Mammary microvascular endothelial cell (primary cell): ENCODE measurements around the gene FUT9. TPM values are rescaled to one million over a fixed set of nuclear protein-coding genes. Genes with fewer than 3 reads are reported as not detected.

ENCODE experiments used
- total RNA-seq: library from RNA; depleted of rRNA; stranded (reverse); fragments of >200 nt; gene quantifications from 2 replicates; pipeline ENCODE4 v1.2.3, GENCODE V29; 2015

The FUT9 gene
- total RNA-seq, result not detected in 2 replicates

GRCh38 chr6:96015518-96016333 lies at the start of gene FUT9:
Gene FUT9, plus strand, starts transcription at chr6:96015974. Its CDS starts 187,182 bp downstream, at chr6:96203156.

